SHP77 (cell line): Measurements from ENCODE around the gene FCSK.
"Not testable (repeated sequence)": the region's sequence is repeated elsewhere in the genome, so short reads cannot be mapped to it uniquely, and the experiment has no call there.

ENCODE experiments used
- DNase-seq, 2 experiments: peaks; one replicate each; lab custom pipeline; 2025; lab: John Stamatoyannopoulos, UW

The FCSK gene

DNA sequence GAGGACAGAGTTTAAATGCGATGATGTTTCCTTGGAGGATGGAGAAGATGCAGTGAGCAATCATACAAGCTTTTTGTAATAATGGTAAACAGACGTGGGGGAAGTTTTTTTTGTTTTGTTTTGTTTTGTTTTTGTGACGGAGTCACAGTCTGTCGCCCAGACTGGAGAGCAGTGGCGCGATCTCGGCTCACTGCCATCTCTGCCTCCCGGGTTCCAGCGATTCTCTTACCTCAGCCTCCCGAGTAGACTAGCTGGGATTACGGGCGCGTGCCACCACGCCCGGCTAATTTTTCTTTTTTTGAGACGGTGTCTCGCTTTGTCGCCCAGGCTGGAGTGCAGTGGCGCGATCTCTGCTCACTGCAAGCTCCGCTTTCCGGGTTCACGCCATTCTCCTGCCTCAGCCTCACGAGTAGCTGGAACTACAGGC lies 70.0 kb downstream of the FCSK start:
- not testable (repeated sequence) for DNase-seq

DNA sequence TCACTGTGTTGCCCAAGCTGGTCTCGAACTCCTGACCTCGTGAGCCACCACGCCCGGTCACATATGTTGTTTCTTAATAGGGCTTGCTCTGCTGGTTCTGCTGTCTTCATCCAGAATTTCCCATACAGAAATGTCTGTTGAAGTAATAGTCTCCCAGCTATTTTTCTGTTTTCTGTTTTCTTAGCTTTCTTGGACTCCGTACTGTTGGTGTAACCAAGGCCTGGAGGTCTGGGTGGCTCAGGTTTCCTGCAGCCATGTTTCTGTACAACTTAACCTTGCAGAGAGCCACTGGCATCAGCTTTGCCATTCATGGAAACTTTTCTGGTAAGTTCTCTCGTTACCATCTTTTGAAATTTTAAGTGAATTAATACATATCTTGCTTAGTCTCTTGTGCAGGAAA lies 72.0 kb downstream of the FCSK start:
- no peak for DNase-seq

DNA sequence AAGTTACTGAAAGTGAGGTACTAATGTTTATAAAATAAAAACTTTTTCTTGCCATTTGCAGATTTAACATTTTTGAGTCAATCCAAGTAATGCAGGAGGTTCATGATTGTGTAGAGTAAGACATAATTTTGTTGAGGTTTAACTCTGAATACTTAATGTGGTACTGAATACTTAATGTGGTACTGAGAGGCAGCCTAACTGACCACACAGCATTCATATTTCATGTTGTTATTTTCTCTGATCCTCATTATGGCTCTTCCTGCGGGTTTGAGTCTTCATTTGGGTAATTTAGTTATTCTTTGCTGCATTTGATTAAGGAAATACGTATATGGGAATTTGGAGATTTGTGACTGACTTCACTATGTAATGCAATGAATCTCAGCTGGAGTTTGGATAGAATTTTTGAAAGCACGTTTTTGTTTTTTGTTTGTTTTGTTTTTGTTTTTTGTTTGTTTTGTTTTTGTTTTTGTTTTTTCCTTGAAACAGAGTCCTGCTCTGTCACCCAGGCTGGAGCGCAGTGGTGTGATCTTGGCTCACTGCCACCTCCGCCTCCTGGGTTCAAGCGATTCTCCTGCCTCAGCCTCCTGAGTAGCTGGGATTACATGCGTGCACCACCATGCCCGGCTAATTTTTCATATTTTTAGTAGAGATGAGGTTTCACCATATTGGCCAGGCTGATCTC lies 73.1 kb downstream of the FCSK start:
- DNase-seq = no peak

DNA sequence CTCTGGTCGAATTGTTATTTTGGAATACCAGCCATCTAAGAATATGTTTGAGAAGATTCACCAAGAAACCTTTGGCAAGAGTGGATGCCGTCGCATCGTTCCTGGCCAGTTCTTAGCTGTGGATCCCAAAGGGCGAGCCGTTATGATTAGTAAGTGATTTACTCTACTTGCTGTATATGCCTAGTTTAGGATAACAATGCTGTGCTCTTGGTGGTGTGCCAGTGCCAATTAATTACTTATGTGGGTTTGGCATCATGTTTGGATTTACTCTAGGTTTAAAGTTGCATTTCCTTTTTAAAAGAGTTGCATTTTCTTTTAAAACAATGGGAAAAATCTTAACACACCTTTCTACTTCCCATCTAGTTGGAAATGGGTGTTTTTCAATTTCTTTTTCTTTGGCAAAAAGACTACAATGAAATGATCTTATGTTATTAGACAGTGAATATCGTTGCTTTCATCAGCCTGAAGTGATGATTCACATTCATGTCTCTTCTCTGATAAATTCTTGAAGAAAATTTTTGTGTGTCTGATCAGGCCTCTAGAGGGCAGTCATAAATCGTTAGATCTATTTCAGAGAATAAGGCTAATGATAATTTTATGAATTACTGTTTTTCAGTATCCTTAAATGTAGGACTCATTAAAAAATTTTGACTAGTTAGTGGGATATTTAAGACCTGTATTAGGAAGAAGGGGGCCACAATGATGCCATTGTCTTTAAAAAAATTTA lies 74.8 kb downstream of the FCSK start:
- peak in 1 of 2 experiments; percentile 9 for DNase-seq
